GM19193 (cell line): Measurements from ENCODE around the gene PATE2.

Experiments used
- POLR2A ChIP-seq: IDR thresholded peaks from 4 replicates; pipeline ENCODE4 v1.6.1; 2011; ENCODE audit not compliant: insufficient read depth, insufficient read length; ENCODE audit errors: extremely low read depth

The PATE2 gene

DNA sequence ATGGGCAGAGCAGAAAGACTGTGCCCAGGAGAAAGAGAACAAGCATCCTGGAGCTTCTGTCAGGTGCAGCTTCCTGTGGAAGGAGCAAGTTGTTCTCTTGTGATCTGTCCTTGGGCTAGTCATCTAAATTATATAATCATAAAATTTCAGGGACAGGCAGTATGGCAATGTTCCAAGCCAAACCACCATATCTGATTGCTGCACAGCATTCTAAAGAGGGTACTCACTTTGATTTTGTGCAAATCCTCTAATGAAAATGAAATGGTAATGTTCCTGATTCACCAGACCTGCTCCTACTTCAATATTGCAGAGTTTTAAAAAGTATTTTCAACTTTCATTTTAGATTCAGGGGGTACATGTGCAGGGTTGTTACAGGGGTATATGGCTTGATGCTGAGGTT, at the start of gene PATE2:
Gene PATE2 (minus strand): TSS at position 101 of the 400 bp plus-strand sequence. CDS start 55 bp downstream, at position 46.
- no peak for TF ChIP-seq POLR2A

DNA sequence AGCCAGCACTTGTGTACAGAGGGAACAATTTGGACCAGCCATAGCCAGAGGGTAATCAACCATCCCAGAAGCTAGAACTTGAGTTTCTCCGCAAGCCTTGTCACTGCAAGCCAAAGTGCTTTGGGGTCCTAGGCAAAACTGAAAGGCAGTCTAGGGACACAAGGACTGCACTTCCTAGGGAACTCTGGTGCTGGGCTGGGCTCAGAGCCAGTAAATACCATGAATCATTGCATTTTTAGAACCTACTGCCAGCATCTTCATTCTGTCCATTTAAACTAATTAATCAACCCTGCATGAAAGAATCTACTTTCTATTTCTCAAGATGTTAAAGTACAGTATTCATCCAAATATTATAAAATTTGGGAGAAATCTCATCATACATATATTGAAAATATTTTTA, 29.3 kb upstream of the PATE2 start:
- no peak for TF ChIP-seq POLR2A

DNA sequence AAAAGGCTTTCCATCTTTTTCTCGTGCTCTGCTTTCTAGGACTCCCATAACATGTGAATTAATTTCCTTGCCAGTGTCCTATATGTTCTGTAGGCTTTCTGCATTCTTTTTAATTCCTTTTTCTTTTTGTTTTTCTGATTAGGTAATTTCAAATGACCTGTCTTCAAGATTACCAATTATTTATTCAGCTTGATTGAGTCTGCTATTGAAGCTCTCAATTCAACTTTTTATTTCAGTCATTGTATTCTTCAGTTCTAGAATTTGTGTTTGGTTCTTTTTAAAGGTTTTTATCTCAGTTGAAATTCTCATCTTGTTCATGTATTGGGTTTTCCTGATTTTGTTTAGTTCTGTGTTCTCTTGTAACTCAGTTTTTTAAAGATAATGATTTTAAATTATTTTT, 23.8 kb upstream of the PATE2 start:
- no peak for TF ChIP-seq POLR2A

DNA sequence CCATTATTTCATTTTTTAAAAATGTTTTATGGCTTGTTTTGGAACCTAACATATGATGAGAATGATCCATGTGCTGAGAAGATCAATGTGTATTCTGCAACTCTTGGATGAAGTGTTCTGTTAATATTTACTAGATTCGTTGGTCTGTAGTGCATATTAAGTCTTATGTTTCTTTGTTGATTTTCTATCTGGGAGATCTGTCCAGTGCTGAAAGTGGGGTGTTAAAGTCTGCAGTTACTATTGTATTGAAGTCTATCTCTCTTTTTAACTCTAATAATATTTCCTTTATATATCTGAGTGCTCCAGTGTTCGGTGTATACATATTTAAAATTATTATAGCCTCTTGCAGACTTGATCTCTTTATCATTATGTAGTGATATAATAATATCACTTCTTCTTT, 21.2 kb upstream of the PATE2 start:
- TF ChIP-seq POLR2A, result no peak

DNA sequence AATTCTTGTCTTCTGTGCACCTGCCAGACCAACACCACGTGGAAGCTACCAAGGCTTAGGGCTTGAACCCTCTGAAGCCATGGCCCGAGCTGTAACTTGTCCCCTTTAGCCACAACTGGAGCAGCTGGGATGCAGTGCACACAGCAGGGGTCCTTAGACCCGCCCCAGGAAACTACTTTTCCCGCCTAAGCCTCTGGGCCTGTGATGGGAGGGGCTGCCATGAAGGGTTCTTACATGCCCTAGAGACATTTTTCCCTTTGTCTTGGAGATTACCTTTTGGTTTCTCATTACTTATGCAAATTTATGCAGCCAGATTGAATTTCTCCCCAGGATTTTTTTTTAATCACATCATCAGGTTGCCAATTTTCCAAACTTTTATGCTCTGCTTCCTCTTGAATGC, 19.0 kb upstream of the PATE2 start:
- TF ChIP-seq POLR2A, result no peak

DNA sequence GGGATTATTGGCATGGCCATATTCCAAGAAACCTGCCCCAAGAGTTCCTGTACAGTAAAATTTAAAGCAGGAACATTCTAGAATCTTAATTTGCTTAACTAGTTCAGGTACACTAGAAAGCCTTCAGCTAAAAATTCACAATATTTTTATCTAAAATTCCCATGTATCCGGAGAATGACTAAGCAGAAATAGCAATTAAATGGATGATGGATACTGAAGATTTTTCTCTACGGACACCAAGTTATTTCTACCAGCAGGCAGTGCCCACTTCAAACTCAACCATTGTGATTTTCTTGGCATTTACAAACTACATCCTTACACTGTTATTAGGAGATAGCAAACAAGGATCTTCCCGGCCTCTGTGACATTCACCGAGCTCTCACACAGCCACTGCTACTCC, 12.2 kb upstream of the PATE2 start:
- no peak for TF ChIP-seq POLR2A

DNA sequence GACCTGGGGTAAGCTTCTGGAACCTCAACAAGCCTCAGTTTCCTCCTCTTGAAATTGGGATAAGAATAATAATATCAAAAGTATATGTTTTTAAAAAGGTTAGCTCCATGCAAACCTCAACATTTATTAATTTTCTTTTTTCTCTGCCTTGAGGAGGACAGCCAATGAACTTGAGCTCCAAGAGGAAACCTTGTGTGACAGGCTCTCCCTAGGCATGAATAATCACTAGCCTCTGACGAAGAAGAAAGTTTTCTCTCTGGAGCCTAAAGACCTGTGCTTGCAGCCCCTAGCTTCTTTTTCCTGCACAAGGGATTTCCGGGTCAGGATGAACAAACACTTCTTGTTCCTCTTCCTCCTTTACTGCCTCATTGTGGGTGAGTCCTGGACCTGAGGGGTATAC, 9.2 kb upstream of the PATE2 start, which contains the start of gene PATE3:
Gene PATE3 (plus strand): TSS at position 301 of the 400 bp plus-strand sequence. CDS start 25 bp downstream, at position 326.
- no peak for TF ChIP-seq POLR2A

DNA sequence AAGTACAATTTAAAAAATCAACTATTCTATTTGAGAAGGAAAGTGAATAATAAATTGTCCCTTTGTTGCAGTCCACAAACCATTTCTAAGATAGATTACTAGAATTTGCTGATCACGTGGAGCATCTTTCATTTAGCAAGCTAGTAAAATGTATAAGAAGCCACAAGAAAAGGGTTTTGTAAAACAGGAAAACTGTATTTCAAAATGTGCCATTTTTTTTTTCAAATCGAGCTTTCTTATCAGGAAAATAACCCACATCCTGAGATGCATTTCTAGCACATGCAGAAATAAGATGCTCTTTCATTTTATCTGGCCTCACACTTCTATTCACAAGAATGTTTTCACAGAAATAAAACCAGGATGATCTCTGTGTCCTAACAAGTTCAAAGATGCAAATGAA, 6.0 kb upstream of the PATE2 start:
- no peak for TF ChIP-seq POLR2A

DNA sequence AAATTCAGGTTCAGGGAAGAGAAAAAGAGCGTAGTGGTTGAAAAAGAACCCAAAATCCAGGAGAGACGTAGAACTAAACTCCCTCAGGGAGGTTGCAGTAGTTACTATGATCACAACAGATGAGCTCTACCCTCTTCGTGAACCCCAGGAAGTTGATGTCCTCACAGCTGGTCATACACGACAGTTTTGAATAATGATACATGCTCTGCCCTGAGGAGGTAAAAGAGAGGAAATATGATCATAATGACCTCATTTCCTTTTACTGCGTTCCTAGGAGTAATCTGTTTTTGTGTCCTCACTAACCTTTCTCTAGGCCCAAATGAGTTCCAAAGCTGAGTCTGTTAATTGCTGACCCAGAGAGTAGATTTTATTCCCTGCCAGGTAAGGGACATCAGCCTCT, 1.3 kb downstream of the PATE2 start:
- TF ChIP-seq POLR2A, result no peak

DNA sequence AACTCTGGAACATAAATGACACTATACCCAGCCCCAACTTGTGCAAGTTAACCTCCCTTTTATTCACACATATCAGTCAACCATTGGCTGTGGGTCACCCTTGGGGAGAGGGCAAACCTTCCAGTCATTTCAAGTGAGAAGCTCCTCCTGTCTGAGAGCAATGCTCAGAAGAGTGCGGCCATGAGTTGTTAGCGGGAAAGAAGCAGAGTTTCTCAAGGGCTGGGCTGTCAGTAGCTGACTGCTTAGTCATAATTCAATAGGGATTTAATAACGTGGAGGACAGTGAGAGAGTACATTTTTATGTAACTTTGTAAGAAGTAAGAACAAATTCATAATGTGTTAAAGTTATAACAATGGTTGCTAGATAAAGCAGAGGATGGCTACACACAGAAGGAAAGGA, 5.1 kb downstream of the PATE2 start:
- TF ChIP-seq POLR2A, result no peak

DNA sequence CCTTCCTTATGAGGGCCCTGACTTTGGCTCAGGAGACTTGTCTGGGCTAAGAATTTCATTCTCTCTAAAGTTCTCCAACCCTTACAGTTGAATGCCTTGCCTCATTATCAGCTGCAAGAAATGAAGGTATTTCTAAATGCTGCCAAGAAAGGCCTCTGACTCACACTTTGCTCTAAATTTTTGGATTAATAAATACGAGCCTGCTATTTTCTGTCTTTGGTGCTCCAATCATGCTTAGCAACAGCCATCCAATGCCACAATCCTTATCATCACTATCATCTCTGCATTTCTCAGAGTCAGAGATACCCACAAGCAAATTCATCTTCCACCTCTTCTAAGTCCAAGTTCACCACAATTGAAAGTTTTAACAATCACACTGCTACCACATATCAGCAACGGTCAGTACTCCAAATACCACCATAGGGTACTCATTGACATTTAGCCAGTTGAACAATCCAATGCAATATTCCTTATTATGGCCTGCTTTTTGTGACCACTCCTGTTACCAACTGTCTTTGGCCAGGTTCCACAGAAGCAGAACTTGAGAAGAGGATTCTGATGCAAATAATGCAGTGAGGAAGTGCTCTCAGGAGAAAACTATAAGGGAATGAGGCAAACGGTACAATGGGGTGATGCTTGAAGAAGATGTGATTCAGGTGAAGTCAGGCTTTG, 5.7 kb downstream of the PATE2 start:
- TF ChIP-seq POLR2A, result no peak

DNA sequence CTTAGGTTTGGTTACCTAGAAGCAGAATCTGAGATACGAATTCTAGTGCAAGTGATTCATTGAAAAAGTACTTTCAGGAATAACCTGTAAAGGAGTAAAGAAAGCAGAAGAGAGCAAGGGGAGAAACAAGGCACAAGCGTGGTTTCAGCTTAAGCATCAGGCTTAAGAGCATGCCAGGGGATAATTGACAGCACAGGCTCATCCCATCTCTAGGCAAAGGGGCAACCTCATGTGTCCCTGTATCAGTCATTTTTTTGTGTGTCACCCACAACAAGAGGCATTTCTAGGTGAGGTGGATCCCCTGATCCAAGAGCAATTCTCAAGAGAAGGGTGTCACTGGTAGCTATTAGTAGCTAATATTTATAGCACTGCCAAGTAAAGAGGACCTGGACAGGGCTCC, 8.0 kb downstream of the PATE2 start:
- TF ChIP-seq POLR2A, result no peak

DNA sequence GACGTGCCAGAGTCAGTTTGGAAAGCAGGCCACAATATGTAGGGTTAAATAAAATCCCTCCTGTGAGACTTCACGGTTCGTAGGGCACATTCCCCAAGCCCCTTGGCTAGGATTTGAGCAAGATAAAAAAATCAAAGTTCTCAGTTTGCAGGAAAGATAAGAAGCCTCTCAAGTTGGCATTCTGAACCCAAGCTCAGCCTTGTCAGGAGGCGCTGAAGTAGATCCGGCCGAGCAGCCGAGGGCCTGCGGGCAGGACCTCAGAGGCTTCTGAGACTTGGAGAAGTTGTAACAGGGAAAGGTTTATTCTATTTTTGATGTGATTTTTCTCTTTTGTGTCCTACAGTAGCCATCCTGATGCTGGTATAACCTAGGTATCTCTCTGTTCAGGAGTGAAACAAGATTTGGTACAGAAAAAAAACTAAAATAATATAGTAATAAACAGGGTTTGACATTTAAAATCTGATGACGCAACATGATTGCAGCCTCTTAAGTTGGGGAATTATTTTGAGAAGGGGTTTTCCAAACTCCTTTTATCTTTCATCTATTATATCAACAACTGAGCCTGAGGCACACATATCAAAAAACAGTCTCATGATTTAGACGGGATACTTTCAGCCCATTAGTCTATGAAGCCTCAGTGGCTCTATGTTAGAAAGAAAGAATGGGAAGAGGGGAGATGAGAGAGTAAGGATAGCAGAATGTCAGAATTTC, 10.1 kb downstream of the PATE2 start:
- no peak for TF ChIP-seq POLR2A

DNA sequence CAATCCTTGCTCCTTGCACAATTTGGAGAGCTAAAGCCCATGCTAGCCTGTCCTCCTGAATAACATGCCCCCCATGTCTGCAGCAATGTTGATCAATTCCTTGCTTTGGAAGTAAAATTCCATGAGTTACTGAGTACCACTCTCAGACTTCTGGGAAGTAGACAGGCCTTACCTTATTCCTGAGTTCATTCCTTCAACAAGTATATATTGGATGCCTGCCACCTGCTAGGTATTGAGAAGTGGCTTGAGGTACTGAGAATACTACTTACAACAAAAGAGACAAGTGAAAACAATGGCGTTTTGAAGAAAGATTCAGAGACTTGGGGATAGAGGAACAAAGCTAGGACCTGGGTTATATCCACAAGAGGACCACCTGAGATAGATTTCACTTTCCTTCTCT, 12.4 kb downstream of the PATE2 start:
- TF ChIP-seq POLR2A, result no peak

DNA sequence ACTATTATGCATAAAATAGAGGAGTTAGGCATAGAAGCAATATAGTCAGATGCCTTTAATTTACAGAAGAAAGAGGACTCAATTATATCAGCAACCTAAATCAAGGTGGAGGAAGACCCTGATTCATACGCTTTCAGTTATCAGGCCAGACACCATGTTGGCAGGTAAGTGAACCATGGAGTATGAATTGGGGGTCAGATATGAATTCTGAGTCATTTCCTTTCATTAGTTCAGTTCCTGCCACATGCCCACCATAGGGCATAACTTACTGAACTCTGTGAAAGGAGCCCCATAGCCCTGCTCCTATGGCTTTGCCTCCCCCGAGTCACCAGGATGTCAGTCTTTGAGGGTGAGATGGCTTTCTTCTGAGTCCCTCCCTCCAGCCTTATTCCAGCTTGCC, 15.1 kb downstream of the PATE2 start:
- TF ChIP-seq POLR2A, result no peak

DNA sequence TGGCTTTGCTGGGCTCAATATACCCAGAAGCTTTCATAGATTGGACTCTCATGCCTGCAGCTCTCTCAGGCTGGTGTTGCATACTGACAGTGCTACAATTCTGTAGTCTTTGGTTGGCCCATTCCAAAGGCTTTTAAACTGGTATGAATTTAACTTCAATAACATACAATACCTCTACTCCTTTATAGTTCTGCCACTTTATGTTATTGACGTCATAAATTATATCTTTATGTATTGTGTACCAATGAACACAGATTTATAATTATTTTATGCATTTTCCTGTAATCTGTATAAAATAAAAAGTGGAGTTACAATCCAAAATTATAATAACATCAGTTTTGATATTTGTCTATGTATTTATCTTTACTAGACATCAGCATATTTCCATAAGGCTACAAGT, 16.2 kb downstream of the PATE2 start:
- TF ChIP-seq POLR2A, result no peak

DNA sequence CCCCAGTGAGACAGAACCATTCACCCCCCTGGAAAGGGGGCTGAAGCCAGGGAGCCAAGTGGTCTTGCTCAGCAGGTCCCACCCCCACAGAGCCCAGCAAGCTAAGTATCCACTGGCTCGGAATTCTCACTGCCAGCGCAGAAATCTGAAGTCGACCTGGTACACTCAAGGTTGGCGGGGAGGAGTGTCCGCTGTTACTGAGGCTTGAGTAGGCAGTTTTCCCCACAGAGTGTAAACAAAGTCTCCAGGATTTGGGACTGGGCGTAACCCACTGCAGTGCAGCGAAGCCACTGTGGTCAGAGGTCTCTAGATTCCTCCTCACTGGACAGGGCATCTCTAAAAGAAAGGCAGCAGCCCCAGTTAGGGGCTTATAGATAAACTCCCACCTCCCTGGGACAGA, 22.6 kb downstream of the PATE2 start:
- TF ChIP-seq POLR2A, result no peak

DNA sequence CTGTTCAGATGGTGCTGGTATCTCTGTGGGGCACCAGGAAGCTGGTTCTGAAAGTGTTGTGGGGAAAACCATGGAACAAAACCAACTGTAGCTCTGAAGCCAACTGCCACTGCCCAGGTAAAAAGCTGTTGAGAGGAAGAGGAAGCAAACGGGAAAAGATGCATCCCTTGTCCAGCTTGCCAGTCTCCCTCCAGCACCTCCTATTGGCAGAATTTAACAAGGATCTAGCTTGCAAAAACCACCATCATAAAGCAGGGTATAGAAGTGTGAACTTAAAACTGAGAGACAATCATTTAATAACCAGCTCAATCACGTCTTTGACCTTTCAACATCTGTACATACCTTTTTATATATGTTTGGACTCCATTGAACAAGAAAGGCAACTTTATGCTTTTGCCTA, 28.0 kb downstream of the PATE2 start:
- no peak for TF ChIP-seq POLR2A

DNA sequence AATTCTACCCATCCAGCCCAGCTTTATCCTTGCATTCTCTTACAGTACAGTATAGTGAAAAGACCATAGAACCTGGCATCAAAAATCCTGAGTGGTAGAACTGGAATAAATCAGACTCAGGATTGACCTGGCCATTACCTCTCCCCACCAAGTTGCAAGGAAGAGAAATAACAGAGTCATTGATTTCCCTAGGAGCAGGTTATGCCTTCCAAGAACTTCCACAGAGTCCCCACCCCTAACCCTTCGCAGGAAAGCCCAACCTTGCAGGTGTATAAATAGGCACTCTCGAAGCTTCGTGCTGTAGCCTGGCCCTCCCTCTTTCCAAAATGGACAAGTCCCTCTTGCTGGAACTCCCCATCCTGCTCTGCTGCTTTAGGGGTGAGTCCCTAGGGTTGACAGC, 32.6 kb downstream of the PATE2 start, which contains the start of gene PATE1:
Gene PATE1 (plus strand): TSS at position 301 of the 400 bp plus-strand sequence. CDS start 26 bp downstream, at position 327.
- no peak for TF ChIP-seq POLR2A
